GM10266 (cell line): ENCODE results near the gene CST6.
"Not testable (repeated sequence)": the region's sequence is repeated elsewhere in the genome, so short reads cannot be mapped to it uniquely, and the experiment has no call there.

ENCODE experiments used
- DNase-seq: peaks from one replicate; pipeline ENCODE4 v3.0.0; 2012; ENCODE audit errors: extremely low spot score
- TF ChIP-seq, protein P1 (sequence below): IDR thresholded peaks from 2 replicates; pipeline ENCODE4 v1.5.1; 2012; ENCODE audit warnings: mild to moderate bottlenecking, low read depth; ENCODE audit not compliant: control insufficient read depth, insufficient read depth; ENCODE audit errors: missing control alignments

The CST6 gene

DNA sequence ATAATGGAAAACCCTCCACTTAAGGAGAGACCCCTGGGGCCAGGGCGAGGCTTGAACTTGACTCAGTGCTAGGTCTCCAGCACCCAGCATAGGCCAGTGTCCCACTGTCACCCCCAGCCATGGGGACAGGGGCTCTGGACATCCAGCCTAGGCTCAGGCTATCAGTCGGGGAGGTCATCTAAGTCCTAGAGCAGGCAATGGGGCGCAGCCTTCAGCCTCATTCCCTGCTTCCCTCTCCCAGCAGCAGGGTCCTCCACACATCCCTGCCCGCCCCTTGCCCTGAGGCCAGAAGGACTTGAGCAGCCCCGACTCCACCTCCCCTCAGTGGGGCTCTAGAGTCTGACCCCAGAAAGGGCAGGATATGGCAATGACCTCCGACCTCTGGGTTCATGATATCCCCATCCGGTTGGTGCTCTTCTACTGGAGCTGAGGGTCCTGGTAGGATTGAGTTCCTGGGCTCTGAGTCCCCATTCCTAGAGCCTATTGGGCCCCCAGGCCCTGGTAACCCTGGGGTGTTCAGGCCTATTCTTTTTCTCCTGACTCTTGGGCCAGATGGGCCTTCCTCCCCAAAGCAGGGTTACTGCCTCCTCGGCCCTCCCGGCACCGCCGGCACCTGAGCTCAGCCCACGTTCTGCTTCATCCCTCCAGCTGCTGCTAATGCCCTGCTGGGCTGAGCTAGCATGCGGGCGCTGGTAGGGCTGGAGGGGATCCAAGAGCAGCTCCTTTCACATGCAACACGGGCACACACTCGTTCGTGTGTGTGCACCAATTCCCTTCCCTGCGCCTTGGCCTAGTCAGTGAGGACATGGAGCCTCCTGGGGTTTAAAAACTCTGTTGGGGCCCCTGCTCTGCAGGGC lies 4.4 kb downstream of the CST6 start:
- TF ChIP-seq, protein P1, sequence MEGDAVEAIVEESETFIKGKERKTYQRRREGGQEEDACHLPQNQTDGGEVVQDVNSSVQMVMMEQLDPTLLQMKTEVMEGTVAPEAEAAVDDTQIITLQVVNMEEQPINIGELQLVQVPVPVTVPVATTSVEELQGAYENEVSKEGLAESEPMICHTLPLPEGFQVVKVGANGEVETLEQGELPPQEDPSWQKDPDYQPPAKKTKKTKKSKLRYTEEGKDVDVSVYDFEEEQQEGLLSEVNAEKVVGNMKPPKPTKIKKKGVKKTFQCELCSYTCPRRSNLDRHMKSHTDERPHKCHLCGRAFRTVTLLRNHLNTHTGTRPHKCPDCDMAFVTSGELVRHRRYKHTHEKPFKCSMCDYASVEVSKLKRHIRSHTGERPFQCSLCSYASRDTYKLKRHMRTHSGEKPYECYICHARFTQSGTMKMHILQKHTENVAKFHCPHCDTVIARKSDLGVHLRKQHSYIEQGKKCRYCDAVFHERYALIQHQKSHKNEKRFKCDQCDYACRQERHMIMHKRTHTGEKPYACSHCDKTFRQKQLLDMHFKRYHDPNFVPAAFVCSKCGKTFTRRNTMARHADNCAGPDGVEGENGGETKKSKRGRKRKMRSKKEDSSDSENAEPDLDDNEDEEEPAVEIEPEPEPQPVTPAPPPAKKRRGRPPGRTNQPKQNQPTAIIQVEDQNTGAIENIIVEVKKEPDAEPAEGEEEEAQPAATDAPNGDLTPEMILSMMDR = no peak
- DNase-seq = no peak

- TF ChIP-seq, protein P1 = no peak
- no peak for DNase-seq
Observed at GRCh38 chr11:66016793-66017177, 5.0 kb downstream of the CST6 start.

GRCh38 chr11:66017321-66017720 lies 5.5 kb downstream of the CST6 start:
- TF ChIP-seq, protein P1 = no peak
- DNase-seq = no peak

- no peak for DNase-seq
- TF ChIP-seq, protein P1 = no peak
Observed at GRCh38 chr11:66020212-66020611, 8.4 kb downstream of the CST6 start.

- DNase-seq = no peak
- TF ChIP-seq, protein P1 = no peak
Observed at GRCh38 chr11:66020618-66021357, 9.0 kb downstream of the CST6 start.

DNA sequence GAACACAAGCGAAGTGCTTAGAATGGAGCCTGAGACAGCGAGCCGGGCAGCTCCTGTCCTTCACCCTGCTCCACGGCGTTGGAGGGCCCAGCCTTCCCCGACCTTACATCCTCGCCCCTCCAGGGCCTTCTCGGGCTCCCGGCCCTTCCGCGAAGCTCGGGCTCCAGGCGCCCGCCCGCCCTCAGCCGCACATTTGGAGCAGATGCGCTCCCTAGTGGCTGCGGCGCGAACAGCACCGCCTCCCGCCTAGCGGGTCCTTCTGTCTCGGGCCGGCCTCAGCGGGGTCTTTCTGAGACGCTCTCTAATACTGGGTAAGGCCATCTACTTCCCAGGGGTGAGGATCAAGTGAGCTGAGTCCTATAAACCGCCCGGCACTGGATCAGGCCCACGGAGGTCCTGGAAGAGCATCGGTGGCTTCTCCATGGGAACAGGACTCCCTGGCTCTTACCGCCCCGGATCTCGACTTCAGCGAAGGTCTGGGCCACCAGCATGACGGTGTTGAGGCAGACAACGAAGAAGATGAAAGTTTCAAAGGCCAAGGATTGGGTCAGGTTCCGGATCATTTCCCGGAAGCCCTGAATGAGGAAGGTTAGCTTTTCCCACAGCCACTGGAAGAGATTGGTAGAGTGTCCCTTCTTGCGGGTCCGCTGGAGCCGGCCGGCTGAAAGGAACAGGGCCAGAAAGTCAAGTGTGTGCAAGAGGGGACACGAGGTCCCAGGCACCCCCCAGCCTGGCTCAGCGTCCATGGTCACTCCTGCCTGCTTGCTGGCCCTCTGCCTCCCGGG lies 10.8 kb downstream of the CST6 start:
- TF ChIP-seq, protein P1 = peak; percentile 98
- peak; percentile 91 for DNase-seq

DNA sequence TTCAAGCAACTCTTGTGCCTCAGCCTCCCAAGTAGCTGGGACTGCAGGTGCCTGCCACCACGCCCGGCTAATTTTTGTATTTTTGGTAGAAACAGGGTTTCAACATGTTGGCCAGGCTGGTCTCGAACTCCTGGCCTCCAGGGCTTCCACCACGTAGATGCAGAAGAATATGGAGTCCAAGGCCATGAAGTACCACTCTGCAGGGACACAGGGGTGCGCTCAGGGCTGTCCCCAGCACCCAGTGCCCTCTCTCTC lies 11.3 kb downstream of the CST6 start:
- DNase-seq = not testable (repeated sequence)
